ENCODE measurements around the gene ARHGEF39.

The ARHGEF39 gene

GRCh38 chr9:35690614-35691333 is 25.8 kb upstream of the ARHGEF39 start:
- DNase-seq (ENCODE audit: low read depth), result peak; percentile 32

DNA sequence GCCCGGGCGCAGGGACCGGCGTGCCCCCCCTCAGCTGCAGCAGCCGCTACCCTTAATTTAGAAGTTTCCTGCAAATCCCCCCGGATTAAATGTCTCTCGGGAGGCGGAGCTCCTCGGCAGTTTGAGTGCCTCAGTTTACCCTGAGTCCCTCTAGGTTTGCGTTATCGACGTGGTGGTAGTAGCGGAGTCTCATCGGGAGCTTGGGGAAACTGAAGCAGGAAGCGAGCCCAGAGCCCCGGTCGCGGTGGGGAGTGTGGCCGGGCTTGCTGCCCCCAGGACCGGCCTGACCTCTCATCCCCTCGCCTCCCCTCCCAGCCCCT is 25.3 kb upstream of the ARHGEF39 start:
- no peak for DNase-seq (ENCODE audit: low read depth)

DNA sequence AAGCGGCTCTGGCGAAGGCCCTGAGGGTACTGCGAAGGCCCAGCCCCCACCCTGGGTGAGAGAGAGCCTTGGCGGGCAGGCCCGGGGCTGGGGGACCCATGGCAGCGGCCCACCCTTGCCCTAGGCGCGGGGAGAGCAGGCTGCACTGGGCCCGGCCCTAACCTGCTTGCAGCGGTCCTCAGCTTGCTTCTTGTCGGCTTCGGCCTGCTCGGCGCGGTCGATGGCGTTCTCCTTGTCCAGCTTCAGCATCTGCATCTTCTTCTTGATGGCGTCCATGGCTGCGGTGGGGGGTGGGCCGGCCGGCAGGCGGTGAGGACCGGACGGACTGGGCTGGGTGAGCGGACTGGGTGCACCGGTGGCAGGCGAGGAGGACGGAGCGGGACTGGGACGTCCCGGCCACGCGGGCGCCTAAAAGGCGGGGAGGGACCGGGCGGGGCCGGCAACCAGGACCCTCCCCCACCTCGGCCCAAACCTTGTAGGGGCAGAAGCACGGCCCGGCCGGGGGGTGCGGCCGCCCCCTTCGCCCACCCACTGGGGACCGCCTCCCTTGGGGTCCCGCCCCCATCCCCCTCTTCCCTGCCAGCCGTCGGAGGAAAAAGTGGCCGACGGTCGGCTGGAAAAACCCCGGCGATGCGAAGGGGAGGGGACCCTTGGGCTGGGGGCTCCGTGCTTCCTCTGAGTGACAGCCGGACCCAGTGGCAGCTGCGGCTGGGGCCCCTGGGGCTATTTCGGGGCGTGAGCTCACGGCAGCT is 24.7 kb upstream of the ARHGEF39 start, which contains the start of gene TPM2:
Gene TPM2 (minus strand): TSS at position 384 of the 752 bp plus-strand sequence. CDS start 108 bp downstream, at position 276.
- DNase-seq (ENCODE audit: low read depth), result peak; percentile 65

- peak; percentile 75 for DNase-seq (ENCODE audit: low read depth)
Measured at GRCh38 chr9:35688558-35689541, 23.9 kb upstream of the ARHGEF39 start.

- no peak for DNase-seq (ENCODE audit: low read depth)
Measured at GRCh38 chr9:35687972-35688557, 23.1 kb upstream of the ARHGEF39 start.

- DNase-seq (ENCODE audit: low read depth), result no peak
Measured at GRCh38 chr9:35687306-35687705, 22.3 kb upstream of the ARHGEF39 start.

- DNase-seq (ENCODE audit: low read depth), result peak; percentile 62
Measured at GRCh38 chr9:35686222-35687203, 21.5 kb upstream of the ARHGEF39 start.

GRCh38 chr9:35685506-35685905 is 20.5 kb upstream of the ARHGEF39 start:
- no peak for DNase-seq (ENCODE audit: low read depth)

DNA sequence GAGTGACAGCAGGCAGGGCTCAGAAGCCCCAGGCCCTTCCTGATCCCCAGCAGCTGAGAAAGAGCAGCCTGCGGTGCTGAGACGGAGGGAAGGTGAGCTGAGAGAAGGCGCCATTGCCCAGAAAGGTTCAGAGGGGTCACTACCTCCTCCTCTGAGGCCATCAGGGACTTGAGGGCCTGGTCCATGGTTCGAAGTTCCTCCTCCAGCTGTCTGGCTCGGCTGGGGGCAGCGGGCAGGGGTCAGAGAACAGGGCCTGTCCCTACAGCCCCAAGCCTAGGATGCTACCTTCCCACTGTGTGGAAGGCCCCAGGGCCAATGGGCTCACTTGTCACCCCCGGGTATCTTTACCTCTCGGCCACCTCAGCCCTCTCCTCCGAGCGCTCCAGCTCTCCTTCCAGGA is 19.9 kb upstream of the ARHGEF39 start:
- no peak for DNase-seq (ENCODE audit: low read depth)

GRCh38 chr9:35683323-35683722 is 18.3 kb upstream of the ARHGEF39 start:
- no peak for DNase-seq (ENCODE audit: low read depth)

- no peak for DNase-seq (ENCODE audit: low read depth)
Measured at GRCh38 chr9:35682520-35683315, 17.7 kb upstream of the ARHGEF39 start.

DNA sequence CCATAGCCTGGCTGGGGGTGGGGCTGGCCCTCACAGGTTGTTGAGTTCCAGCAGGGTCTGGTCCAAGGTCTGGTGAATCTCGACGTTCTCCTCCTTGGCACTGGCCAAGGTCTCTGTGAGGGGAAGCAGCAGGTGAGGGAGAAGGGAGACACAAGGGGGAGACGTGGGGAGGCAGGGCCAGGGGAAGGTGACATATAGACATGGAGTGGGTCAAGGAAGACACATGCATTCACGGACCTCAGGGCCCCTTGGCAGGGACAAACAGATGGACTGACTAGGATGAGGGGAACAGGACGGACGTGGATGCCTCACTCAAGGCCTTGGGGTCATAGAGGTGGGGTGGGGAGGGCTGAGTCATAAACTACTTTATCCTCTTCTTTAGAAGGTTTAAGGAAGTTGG is 17.1 kb upstream of the ARHGEF39 start:
- DNase-seq (ENCODE audit: low read depth), result no peak

DNA sequence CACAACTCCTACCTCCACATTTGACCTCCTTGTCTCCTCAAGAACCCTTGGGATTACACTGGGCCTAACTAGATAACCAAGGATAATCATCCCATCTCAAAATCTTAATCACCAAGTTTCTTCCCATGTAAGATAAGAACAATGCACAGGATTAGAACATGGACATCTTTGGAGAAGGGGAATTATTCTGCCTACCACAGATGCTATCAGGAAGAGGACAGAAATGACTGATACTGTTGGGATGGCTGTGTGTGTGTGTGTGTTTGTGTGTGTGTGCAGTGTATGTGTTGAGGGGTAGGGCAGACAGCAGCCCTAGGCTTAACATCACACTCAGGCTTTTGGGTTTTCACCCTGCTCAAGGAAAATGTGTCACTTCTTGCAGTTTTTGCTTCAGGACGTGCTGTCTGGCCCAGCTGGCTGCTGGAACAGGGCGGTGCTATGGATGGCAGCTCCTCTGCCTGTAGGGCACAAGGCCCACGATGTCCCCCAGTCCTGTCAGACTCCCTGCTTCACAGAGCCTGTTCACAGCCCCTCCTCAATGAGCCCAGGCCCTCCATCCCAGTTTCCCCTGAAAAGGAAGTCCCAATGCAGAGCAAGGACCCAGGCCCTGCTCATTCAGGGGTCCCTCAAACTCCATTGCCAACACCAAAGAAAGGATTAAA is 16.5 kb upstream of the ARHGEF39 start:
- DNase-seq (ENCODE audit: low read depth), result no peak

- DNase-seq (ENCODE audit: low read depth), result no peak
Measured at GRCh38 chr9:35680331-35681105, 15.5 kb upstream of the ARHGEF39 start.

- DNase-seq (ENCODE audit: low read depth), result no peak
Measured at GRCh38 chr9:35679766-35680330, 14.9 kb upstream of the ARHGEF39 start.

DNA sequence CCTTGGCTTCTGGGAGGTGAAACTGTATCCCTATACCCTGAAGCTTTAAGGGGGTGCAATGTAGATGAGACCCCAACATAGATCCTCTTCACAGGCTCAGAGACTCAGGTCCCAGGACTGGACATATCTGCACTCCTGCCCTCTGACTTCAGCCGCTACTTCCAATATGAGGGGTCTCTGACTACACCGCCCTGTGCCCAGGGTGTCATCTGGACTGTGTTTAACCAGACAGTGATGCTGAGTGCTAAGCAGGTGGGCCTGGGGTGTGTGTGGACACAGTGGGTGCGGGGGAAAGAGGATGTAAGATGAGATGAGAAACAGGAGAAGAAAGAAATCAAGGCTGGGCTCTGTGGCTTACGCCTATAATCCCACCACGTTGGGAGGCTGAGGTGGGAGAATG is 14.1 kb upstream of the ARHGEF39 start:
- no peak for DNase-seq (ENCODE audit: low read depth)

DNA sequence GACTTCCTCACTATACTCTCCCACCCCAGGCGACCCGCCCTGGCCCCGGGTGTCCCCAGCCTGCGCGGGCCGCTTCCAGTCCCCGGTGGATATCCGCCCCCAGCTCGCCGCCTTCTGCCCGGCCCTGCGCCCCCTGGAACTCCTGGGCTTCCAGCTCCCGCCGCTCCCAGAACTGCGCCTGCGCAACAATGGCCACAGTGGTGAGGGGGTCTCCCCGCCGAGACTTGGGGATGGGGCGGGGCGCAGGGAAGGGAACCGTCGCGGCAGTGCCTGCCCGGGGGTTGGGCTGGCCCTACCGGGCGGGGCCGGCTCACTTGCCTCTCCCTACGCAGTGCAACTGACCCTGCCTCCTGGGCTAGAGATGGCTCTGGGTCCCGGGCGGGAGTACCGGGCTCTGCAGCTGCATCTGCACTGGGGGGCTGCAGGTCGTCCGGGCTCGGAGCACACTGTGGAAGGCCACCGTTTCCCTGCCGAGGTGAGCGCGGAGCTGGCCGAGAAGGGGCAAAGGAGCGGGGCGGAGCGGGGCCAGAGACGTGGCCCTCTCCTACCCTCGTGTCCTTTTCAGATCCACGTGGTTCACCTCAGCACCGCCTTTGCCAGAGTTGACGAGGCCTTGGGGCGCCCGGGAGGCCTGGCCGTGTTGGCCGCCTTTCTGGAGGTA is 10.9 kb upstream of the ARHGEF39 start:
- DNase-seq (ENCODE audit: low read depth), result no peak

DNA sequence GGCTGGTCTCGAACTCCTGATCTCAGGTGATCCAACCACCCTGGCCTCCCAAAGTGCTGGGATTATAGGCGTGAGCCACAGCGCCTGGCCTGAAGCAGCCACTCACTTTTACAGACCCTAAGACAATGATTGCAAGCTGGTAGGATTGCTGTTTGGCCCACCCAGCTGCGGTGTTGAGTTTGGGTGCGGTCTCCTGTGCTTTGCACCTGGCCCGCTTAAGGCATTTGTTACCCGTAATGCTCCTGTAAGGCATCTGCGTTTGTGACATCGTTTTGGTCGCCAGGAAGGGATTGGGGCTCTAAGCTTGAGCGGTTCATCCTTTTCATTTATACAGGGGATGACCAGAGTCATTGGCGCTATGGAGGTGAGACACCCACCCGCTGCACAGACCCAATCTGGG is 10.2 kb upstream of the ARHGEF39 start:
- DNase-seq (ENCODE audit: low read depth), result no peak
